Astrocyte (in vitro differentiated cells and primary cell): Measurements from ENCODE around the gene ROR1. TPM values are rescaled to one million over a fixed set of nuclear protein-coding genes. Genes with fewer than 3 reads are reported as not detected.

Source experiments
- DNase-seq: peaks from one replicate; pipeline ENCODE4 v3.0.0-alpha.2; 2010; ENCODE audit warnings: low read depth
- FAIRE-seq: peaks from 2 replicates; lab custom pipeline; 2011; peaks lifted over from hg19 to GRCh38; lab: Jason Lieb, UNC
- H2AFZ ChIP-seq: 2 replicates; pipeline ENCODE4 v1.6.0; 2012; ENCODE audit warnings: low read depth, low read length, inconsistent platforms
- H3K27ac ChIP-seq: 2 replicates; pipeline ENCODE4 v1.5.1; 2011; ENCODE audit warnings: low read depth, low read length, inconsistent platforms
- H3K27me3 ChIP-seq: 2 replicates; pipeline ENCODE4 v1.6.0; 2011; ENCODE audit warnings: low read length, inconsistent platforms; ENCODE audit not compliant: insufficient read depth
- H3K36me3 ChIP-seq: 2 replicates; pipeline ENCODE4 v1.5.1; 2011; ENCODE audit warnings: low read length, inconsistent platforms; ENCODE audit not compliant: insufficient read depth
- H3K4me1 ChIP-seq: 2 replicates; pipeline ENCODE4 v1.5.1; 2011; ENCODE audit warnings: low read length, inconsistent platforms; ENCODE audit not compliant: insufficient read depth
- H3K4me2 ChIP-seq: 2 replicates; pipeline ENCODE4 v1.6.0; 2012; ENCODE audit warnings: low read length, inconsistent platforms
- H3K4me3 ChIP-seq: 2 replicates; pipeline ENCODE4 v1.5.1; 2011; ENCODE audit warnings: low read depth, mild to moderate bottlenecking, low read length, inconsistent platforms; ENCODE audit not compliant: insufficient read depth
- H3K79me2 ChIP-seq: 2 replicates; pipeline ENCODE4 v1.6.0; 2012; ENCODE audit warnings: mild to moderate bottlenecking, low read length, inconsistent platforms; ENCODE audit not compliant: insufficient read depth
- H3K9ac ChIP-seq: 2 replicates; pipeline ENCODE4 v1.6.0; 2012; ENCODE audit warnings: mild to moderate bottlenecking, low read length, inconsistent platforms
- H3K9me3 ChIP-seq: 2 replicates; pipeline ENCODE4 v1.5.1; 2012; ENCODE audit warnings: low read depth, mild to moderate bottlenecking, low read length, inconsistent platforms; ENCODE audit not compliant: insufficient read depth
- H4K20me1 ChIP-seq: 2 replicates; pipeline ENCODE4 v1.6.0; 2012; ENCODE audit warnings: low read length, inconsistent platforms; ENCODE audit not compliant: insufficient read depth
- H3K27ac Mint-ChIP-seq: one replicate; pipeline ENCODE4 v1.8.0; 2021; ENCODE audit warnings: mild to moderate bottlenecking, mixed read lengths; ENCODE audit not compliant: unreplicated experiment
- H3K27me3 Mint-ChIP-seq: one replicate; pipeline ENCODE4 v1.8.0; 2021; ENCODE audit warnings: low read depth, mixed read lengths; ENCODE audit not compliant: unreplicated experiment
- H3K36me3 Mint-ChIP-seq: one replicate; pipeline ENCODE4 v1.8.0; 2021; ENCODE audit warnings: low read depth, mixed read lengths; ENCODE audit not compliant: unreplicated experiment
- H3K4me1 Mint-ChIP-seq: one replicate; pipeline ENCODE4 v1.8.0; 2021; ENCODE audit warnings: low read depth, mixed read lengths; ENCODE audit not compliant: unreplicated experiment
- H3K4me3 Mint-ChIP-seq: one replicate; pipeline ENCODE4 v1.8.0; 2021; ENCODE audit warnings: mild to moderate bottlenecking, moderate library complexity, mixed read lengths; ENCODE audit not compliant: unreplicated experiment
- H3K9me3 Mint-ChIP-seq: one replicate; pipeline ENCODE4 v1.8.0; 2021; ENCODE audit warnings: mild to moderate bottlenecking, mixed read lengths; ENCODE audit not compliant: unreplicated experiment
- CTCF ChIP-seq: IDR thresholded peaks from 2 replicates; pipeline ENCODE4 v1.5.1; 2011; ENCODE audit warnings: low read depth, mild to moderate bottlenecking, inconsistent platforms, low read length, moderate library complexity; ENCODE audit not compliant: insufficient read depth
- EZH2 ChIP-seq: IDR thresholded peaks from 2 replicates; pipeline ENCODE4 v1.6.1; 2012; ENCODE audit warnings: mild to moderate bottlenecking, low read length, inconsistent platforms; ENCODE audit not compliant: insufficient read depth
- total RNA-seq: library from RNA; stranded (reverse); gene quantifications from 2 replicates; pipeline ENCODE4 v1.2.1, GENCODE V29; 2021

ROR1 gene
- total RNA-seq, 1 donor from 2014 or later: 38.3 TPM

- no peaks in the 10 kb centered on the region for H3K27me3 ChIP-seq
- H3K27ac Mint-ChIP-seq: no peak overlapping the region
- no peaks in the 10 kb centered on the region for H3K27me3 Mint-ChIP-seq
- DNase-seq (no peak), FAIRE-seq (no peak)
- H3K4me3 ChIP-seq: no peak overlapping the region
- H3K36me3 ChIP-seq: no peaks in the 10 kb centered on the region
- no peaks in the 10 kb centered on the region for H3K36me3 Mint-ChIP-seq
- no peaks in the 10 kb centered on the region for H3K79me2 ChIP-seq
- no peaks in the 10 kb centered on the region for H3K4me1 ChIP-seq
- H3K9me3 Mint-ChIP-seq: no peaks in the 10 kb centered on the region
- H3K9ac ChIP-seq: no peak overlapping the region
- peaks cover 6% of the 10 kb centered on the region for H3K4me1 Mint-ChIP-seq
- TF ChIP-seq CTCF (no peak), EZH2 (no peak)
- peaks cover 6% of the 10 kb centered on the region for H4K20me1 ChIP-seq
- H3K4me2 ChIP-seq: no peak overlapping the region
- H3K9me3 ChIP-seq: no peaks in the 10 kb centered on the region
- no peak overlapping the region for H3K27ac ChIP-seq
- H3K4me3 Mint-ChIP-seq: no peak overlapping the region
- no peak overlapping the region for H2AFZ ChIP-seq
Observed at GRCh38 chr1:63977466-63977865, 203.6 kb downstream of the ROR1 start.

GRCh38 chr1:63980740-63981407 is 207.1 kb downstream of the ROR1 start:
- Histone ChIP-seq H3K79me2 (no peaks in the 10 kb centered on the region), H3K27ac (no peak overlapping the region), H3K27me3 (no peaks in the 10 kb centered on the region), H3K9ac (no peak overlapping the region), H4K20me1 (peaks cover 6% of the 10 kb centered on the region), H3K36me3 (no peaks in the 10 kb centered on the region), H3K4me2 (no peak overlapping the region), H3K4me3 (no peak overlapping the region), H3K9me3 (no peaks in the 10 kb centered on the region), H3K4me1 (peaks cover 17% of the 10 kb centered on the region), H2AFZ (no peak overlapping the region)
- Mint-ChIP-seq H3K4me3 (no peak overlapping the region), H3K9me3 (no peaks in the 10 kb centered on the region), H3K36me3 (no peaks in the 10 kb centered on the region), H3K4me1 (peaks cover 31% of the 10 kb centered on the region), H3K27ac (no peak overlapping the region), H3K27me3 (no peaks in the 10 kb centered on the region)
- FAIRE-seq (no peak), DNase-seq (no peak)
- TF ChIP-seq CTCF (no peak), EZH2 (no peak)

- Histone ChIP-seq H3K79me2 (no peaks in the 10 kb centered on the region), H3K4me3 (no peak overlapping the region), H3K27me3 (no peaks in the 10 kb centered on the region), H3K4me2 (no peak overlapping the region), H2AFZ (no peak overlapping the region), H3K4me1 (peaks cover 17% of the 10 kb centered on the region), H3K9ac (no peak overlapping the region), H3K36me3 (no peaks in the 10 kb centered on the region), H3K9me3 (no peaks in the 10 kb centered on the region), H3K27ac (no peak overlapping the region), H4K20me1 (peaks cover 6% of the 10 kb centered on the region)
- DNase-seq (no peak), FAIRE-seq (no peak)
- Mint-ChIP-seq H3K4me3 (no peak overlapping the region), H3K36me3 (no peaks in the 10 kb centered on the region), H3K4me1 (peaks cover 32% of the 10 kb centered on the region), H3K27me3 (no peaks in the 10 kb centered on the region), H3K27ac (no peak overlapping the region), H3K9me3 (no peaks in the 10 kb centered on the region)
- no peak for TF ChIP-seq CTCF
- no peak for TF ChIP-seq EZH2
Observed at GRCh38 chr1:63981408-63981773, 207.6 kb downstream of the ROR1 start.
